NCI-H2196 (cell line): ENCODE results near the gene HEXIM1.

ENCODE experiments used
- DNase-seq: peaks from one replicate; lab custom pipeline; 2025; ENCODE audit not compliant: unreplicated experiment; lab: John Stamatoyannopoulos, UW

Gene HEXIM1

GRCh38 chr17:45148183-45149036 is at the start of gene HEXIM1:
Gene HEXIM1, plus strand, starts transcription at chr17:45148475. Its CDS starts 716 bp downstream, at chr17:45149191.
- peak; percentile 99 for DNase-seq

GRCh38 chr17:45098869-45099616 is 49.2 kb upstream of the HEXIM1 start:
- peak; percentile 92 for DNase-seq

GRCh38 chr17:45101546-45101882 is 46.8 kb upstream of the HEXIM1 start:
- DNase-seq, result no peak

- no peak for DNase-seq
Observed at GRCh38 chr17:45101883-45102811, 46.1 kb upstream of the HEXIM1 start.

- DNase-seq, result no peak
Observed at GRCh38 chr17:45102856-45103255, 45.4 kb upstream of the HEXIM1 start.

- DNase-seq, result no peak
Observed at GRCh38 chr17:45103269-45103795, 44.9 kb upstream of the HEXIM1 start.

GRCh38 chr17:45104029-45104428 is 44.2 kb upstream of the HEXIM1 start:
- DNase-seq, result no peak

- DNase-seq, result no peak
Observed at GRCh38 chr17:45104497-45104896, 43.8 kb upstream of the HEXIM1 start.

GRCh38 chr17:45104907-45105624 is 43.2 kb upstream of the HEXIM1 start:
- DNase-seq, result no peak

- no peak for DNase-seq
Observed at GRCh38 chr17:45106096-45106495, 42.2 kb upstream of the HEXIM1 start.

- DNase-seq, result no peak
Observed at GRCh38 chr17:45106582-45106981, 41.7 kb upstream of the HEXIM1 start.

- no peak for DNase-seq
Observed at GRCh38 chr17:45107293-45108010, 40.8 kb upstream of the HEXIM1 start.

- DNase-seq, result no peak
Observed at GRCh38 chr17:45108051-45108450, 40.2 kb upstream of the HEXIM1 start.

- no peak for DNase-seq
Observed at GRCh38 chr17:45108595-45109521, 39.4 kb upstream of the HEXIM1 start.

GRCh38 chr17:45110676-45111611 is 37.3 kb upstream of the HEXIM1 start:
- no peak for DNase-seq

- DNase-seq, result no peak
Observed at GRCh38 chr17:45111850-45112249, 36.4 kb upstream of the HEXIM1 start.
